Measurements from ENCODE around the gene SH3RF3.

The SH3RF3 gene

GRCh38 chr2:109284826-109285225, 155.8 kb downstream of the SH3RF3 start:
- no peak for DNase-seq (ENCODE audit: low read depth)
- TF ChIP-seq POLR2A (IDR thresholded peaks at IDR 0.05; ENCODE audit: extremely low read depth, insufficient read length): no peak
- no peak for TF ChIP-seq MYC (IDR thresholded peaks at IDR 0.05; ENCODE audit: low read depth, low read length)
- TF ChIP-seq, protein P1, sequence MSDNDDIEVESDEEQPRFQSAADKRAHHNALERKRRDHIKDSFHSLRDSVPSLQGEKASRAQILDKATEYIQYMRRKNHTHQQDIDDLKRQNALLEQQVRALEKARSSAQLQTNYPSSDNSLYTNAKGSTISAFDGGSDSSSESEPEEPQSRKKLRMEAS (IDR thresholded peaks at IDR 0.05; ENCODE audit: low read depth, low read length): no peak
- TF ChIP-seq, protein P2, sequence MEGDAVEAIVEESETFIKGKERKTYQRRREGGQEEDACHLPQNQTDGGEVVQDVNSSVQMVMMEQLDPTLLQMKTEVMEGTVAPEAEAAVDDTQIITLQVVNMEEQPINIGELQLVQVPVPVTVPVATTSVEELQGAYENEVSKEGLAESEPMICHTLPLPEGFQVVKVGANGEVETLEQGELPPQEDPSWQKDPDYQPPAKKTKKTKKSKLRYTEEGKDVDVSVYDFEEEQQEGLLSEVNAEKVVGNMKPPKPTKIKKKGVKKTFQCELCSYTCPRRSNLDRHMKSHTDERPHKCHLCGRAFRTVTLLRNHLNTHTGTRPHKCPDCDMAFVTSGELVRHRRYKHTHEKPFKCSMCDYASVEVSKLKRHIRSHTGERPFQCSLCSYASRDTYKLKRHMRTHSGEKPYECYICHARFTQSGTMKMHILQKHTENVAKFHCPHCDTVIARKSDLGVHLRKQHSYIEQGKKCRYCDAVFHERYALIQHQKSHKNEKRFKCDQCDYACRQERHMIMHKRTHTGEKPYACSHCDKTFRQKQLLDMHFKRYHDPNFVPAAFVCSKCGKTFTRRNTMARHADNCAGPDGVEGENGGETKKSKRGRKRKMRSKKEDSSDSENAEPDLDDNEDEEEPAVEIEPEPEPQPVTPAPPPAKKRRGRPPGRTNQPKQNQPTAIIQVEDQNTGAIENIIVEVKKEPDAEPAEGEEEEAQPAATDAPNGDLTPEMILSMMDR (IDR thresholded peaks at IDR 0.05; ENCODE audit: low read depth, low read length): no peak

DNA sequence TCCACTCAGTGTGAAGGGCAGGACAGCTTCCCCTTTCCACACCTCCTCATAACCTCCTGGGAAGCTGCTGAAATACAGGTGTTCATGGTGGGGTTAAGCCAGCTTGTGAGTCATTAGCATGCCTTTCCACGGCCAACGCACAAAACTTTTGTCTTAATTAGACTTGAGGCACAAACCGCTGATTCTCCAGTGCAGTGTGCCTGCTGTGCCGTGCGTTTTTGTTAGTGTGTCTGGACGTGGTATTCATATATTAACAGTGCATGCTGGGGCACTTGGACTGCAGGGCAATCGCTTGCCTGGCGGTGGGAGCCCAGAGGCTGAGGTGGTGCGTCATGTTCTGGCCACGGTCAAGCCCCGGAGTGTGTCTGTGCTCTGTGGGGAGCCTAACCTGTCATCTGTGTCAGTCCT, 156.2 kb downstream of the SH3RF3 start:
- TF ChIP-seq, protein P2 (IDR thresholded peaks at IDR 0.05; ENCODE audit: low read depth, low read length): no peak
- TF ChIP-seq MYC (IDR thresholded peaks at IDR 0.05; ENCODE audit: low read depth, low read length) (no peak), POLR2A (IDR thresholded peaks at IDR 0.05; ENCODE audit: extremely low read depth, insufficient read length) (no peak)
- TF ChIP-seq, protein P1 (IDR thresholded peaks at IDR 0.05; ENCODE audit: low read depth, low read length): no peak
- H3K4me3 ChIP-seq (ENCODE audit: low read depth, low read length): no peak overlapping the region
- peak; percentile 49 for DNase-seq (ENCODE audit: low read depth)

More at GRCh38 chr2:109284826-109285225, 155.8 kb downstream of the SH3RF3 start:
- H3K4me3 ChIP-seq (ENCODE audit: low read depth, low read length): no peak overlapping the region

DNA sequence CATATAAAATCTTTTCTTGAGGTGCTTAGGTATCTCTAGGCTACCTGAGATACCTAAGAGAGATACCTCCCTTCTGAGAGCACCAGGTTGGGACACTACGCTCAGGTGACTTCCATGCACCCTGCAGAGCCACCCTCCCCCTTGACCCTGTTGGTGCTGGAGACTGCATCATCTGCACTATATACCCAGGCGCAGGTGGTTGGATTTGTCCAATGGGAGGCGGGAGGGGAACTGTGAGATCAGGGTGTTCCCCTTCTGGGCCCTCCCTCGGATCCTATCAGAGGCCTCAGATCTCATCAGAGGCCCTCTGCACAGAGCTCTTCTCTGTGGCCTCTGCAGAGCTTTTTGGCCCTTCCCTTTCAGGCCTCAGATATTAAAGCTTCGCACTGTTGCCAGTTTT, 158.4 kb downstream of the SH3RF3 start:
- no peak for DNase-seq (ENCODE audit: low read depth)
- H3K4me3 ChIP-seq (ENCODE audit: low read depth, low read length): no peak overlapping the region

DNA sequence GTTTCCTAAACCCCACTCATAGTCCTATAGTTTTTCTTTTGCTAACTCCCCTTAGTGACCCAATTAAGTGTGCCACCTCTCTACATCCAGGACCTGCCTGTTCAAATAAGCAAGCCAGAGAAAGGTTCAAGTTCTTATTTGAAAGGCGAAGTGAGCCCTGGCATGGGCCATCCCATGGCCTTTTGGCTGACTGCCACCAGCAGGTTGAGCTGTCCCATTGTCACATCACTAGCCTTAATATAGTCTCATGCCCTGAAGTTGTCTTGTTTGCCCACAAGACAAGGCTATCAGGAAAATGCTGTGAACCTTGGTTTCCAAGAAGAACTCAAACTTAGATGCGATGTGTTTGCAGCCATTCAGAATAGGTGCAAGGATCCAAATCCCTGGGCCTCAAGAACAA, 158.8 kb downstream of the SH3RF3 start:
- H3K4me3 ChIP-seq (ENCODE audit: low read depth, low read length): no peak overlapping the region
- TF ChIP-seq MYC (IDR thresholded peaks at IDR 0.05; ENCODE audit: low read depth, low read length) (no peak), POLR2A (IDR thresholded peaks at IDR 0.05; ENCODE audit: extremely low read depth, insufficient read length) (no peak)
- TF ChIP-seq, protein P2 (IDR thresholded peaks at IDR 0.05; ENCODE audit: low read depth, low read length): no peak
- TF ChIP-seq, protein P1 (IDR thresholded peaks at IDR 0.05; ENCODE audit: low read depth, low read length): no peak
- no peak for DNase-seq (ENCODE audit: low read depth)

More for the DNA sequence above, 158.4 kb downstream of the SH3RF3 start:
- TF ChIP-seq, protein P2 (IDR thresholded peaks at IDR 0.05; ENCODE audit: low read depth, low read length): no peak
- no peak for TF ChIP-seq MYC (IDR thresholded peaks at IDR 0.05; ENCODE audit: low read depth, low read length)
- no peak for TF ChIP-seq POLR2A (IDR thresholded peaks at IDR 0.05; ENCODE audit: extremely low read depth, insufficient read length)
- TF ChIP-seq, protein P1 (IDR thresholded peaks at IDR 0.05; ENCODE audit: low read depth, low read length): no peak

- no peak for DNase-seq (ENCODE audit: low read depth)
- TF ChIP-seq, protein P2 (IDR thresholded peaks at IDR 0.05; ENCODE audit: low read depth, low read length): no peak
- no peak for TF ChIP-seq MYC (IDR thresholded peaks at IDR 0.05; ENCODE audit: low read depth, low read length)
- TF ChIP-seq POLR2A (IDR thresholded peaks at IDR 0.05; ENCODE audit: extremely low read depth, insufficient read length): no peak
- TF ChIP-seq, protein P1 (IDR thresholded peaks at IDR 0.05; ENCODE audit: low read depth, low read length): no peak
- no peak overlapping the region for H3K4me3 ChIP-seq (ENCODE audit: low read depth, low read length)
These were observed 159.8 kb downstream of the SH3RF3 start for GRCh38 chr2:109288544-109289368.

All from NB4 (cell line).